ENCODE measurements around the gene SLC16A8. TPM values are rescaled to one million over a fixed set of nuclear protein-coding genes. Genes with fewer than 3 reads are reported as not detected.

SLC16A8 gene
- total RNA-seq, 1 donor from 2014 or later = not detected

- H3K9ac ChIP-seq (ENCODE audit: low read length) = no peak overlapping the region
- H3K27ac ChIP-seq (ENCODE audit: low read depth, low read length) = no peak overlapping the region
- DNase-seq (ENCODE audit: low read depth) = no peak
- H2AFZ ChIP-seq (ENCODE audit: low read depth, low read length) = no peak overlapping the region
- Mint-ChIP-seq H3K27ac (ENCODE audit: unreplicated experiment) (no peak overlapping the region), H3K4me1 (ENCODE audit: low read depth, unreplicated experiment) (no peaks in the 10 kb centered on the region), H3K9me3 (ENCODE audit: unreplicated experiment) (no peaks in the 10 kb centered on the region), H3K36me3 (ENCODE audit: low read depth, unreplicated experiment) (no peaks in the 10 kb centered on the region), H3K4me3 (ENCODE audit: unreplicated experiment) (no peak overlapping the region), H3K27me3 (ENCODE audit: low read depth, unreplicated experiment) (peaks cover 31% of the 10 kb centered on the region)
- no peaks in the 10 kb centered on the region for H3K9me3 ChIP-seq (ENCODE audit: insufficient read depth, low read depth, low read length)
- H3K4me2 ChIP-seq (ENCODE audit: low read length) = no peak overlapping the region
- H3K36me3 ChIP-seq (ENCODE audit: insufficient read depth, low read length) = no peaks in the 10 kb centered on the region
- no peak for FAIRE-seq
- H4K20me1 ChIP-seq (ENCODE audit: insufficient read depth, low read length) = no peaks in the 10 kb centered on the region
- no peaks in the 10 kb centered on the region for H3K4me1 ChIP-seq (ENCODE audit: insufficient read depth, low read length)
- TF ChIP-seq EZH2 (IDR thresholded peaks at IDR 0.05; ENCODE audit: insufficient read depth, low read length) (no peak), CTCF (IDR thresholded peaks at IDR 0.05; ENCODE audit: insufficient read depth, low read depth, low read length) (no peak)
- no peak overlapping the region for H3K4me3 ChIP-seq (ENCODE audit: insufficient read depth, low read depth, low read length)
- no peaks in the 10 kb centered on the region for H3K79me2 ChIP-seq (ENCODE audit: insufficient read depth, low read length)
- H3K27me3 ChIP-seq (ENCODE audit: insufficient read depth, low read length) = no peaks in the 10 kb centered on the region
Measured at GRCh38 chr22:38049812-38050619, 34.0 kb downstream of the SLC16A8 start.

GRCh38 chr22:38046070-38046748, 37.8 kb downstream of the SLC16A8 start:
- H3K4me1 Mint-ChIP-seq (ENCODE audit: low read depth, unreplicated experiment) = peaks cover under 1% of the 10 kb centered on the region
- H3K4me2 ChIP-seq (ENCODE audit: low read length) = no peak overlapping the region
- peak overlapping the region; percentile 11 for H3K4me3 Mint-ChIP-seq (ENCODE audit: unreplicated experiment)

More at GRCh38 chr22:38046070-38046748, 37.8 kb downstream of the SLC16A8 start:
- TF ChIP-seq EZH2 (IDR thresholded peaks at IDR 0.05; ENCODE audit: insufficient read depth, low read length) = no peak
- no peak for TF ChIP-seq CTCF (IDR thresholded peaks at IDR 0.05; ENCODE audit: insufficient read depth, low read depth, low read length)
- Histone ChIP-seq H3K9me3 (ENCODE audit: insufficient read depth, low read depth, low read length) (no peaks in the 10 kb centered on the region), H3K4me1 (ENCODE audit: insufficient read depth, low read length) (no peaks in the 10 kb centered on the region), H3K27ac (ENCODE audit: low read depth, low read length) (no peak overlapping the region), H3K9ac (ENCODE audit: low read length) (no peak overlapping the region), H3K79me2 (ENCODE audit: insufficient read depth, low read length) (no peaks in the 10 kb centered on the region), H4K20me1 (ENCODE audit: insufficient read depth, low read length) (no peaks in the 10 kb centered on the region), H3K36me3 (ENCODE audit: insufficient read depth, low read length) (no peaks in the 10 kb centered on the region), H3K4me3 (ENCODE audit: insufficient read depth, low read depth, low read length) (no peak overlapping the region), H3K27me3 (ENCODE audit: insufficient read depth, low read length) (no peaks in the 10 kb centered on the region), H2AFZ (ENCODE audit: low read depth, low read length) (no peak overlapping the region)
- no peak for DNase-seq (ENCODE audit: low read depth)
- no peak for FAIRE-seq
- Mint-ChIP-seq H3K9me3 (ENCODE audit: unreplicated experiment) (no peaks in the 10 kb centered on the region), H3K27ac (ENCODE audit: unreplicated experiment) (no peak overlapping the region), H3K27me3 (ENCODE audit: low read depth, unreplicated experiment) (peaks cover 24% of the 10 kb centered on the region), H3K36me3 (ENCODE audit: low read depth, unreplicated experiment) (no peaks in the 10 kb centered on the region)

Data from astrocyte (in vitro differentiated cells and primary cell).